Astrocyte (in vitro differentiated cells and primary cell): ENCODE data around the gene SPON1.

Experiments
- EZH2 ChIP-seq: IDR thresholded peaks from 2 replicates; pipeline ENCODE4 v1.6.1; 2012; ENCODE audit warnings: mild to moderate bottlenecking, low read length, inconsistent platforms; ENCODE audit not compliant: insufficient read depth
- TF ChIP-seq, protein P1 (sequence below): IDR thresholded peaks from 2 replicates; pipeline ENCODE4 v1.5.1; 2011; ENCODE audit warnings: low read depth, mild to moderate bottlenecking, inconsistent platforms, low read length, moderate library complexity; ENCODE audit not compliant: insufficient read depth

DNA sequence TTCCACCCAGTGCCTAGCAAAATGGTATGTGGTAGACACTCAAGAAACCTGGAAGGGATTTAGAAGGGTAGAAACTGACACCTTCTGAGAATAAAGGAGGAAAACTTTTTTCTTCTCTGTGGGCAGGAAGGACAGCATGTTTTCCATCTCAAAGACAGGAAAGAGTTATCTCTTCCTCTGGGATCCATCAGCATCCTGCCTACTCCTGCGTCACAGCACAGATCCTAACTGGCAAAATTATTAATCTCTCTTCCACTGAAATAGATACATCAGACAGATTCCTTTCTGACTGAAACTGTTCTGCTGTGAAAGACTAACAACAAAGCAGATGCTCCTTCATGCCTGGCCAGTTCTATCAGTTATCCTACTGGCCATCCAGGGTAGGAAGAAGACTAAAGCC lies 147.2 kb downstream of the SPON1 start:
- TF ChIP-seq, protein P1, sequence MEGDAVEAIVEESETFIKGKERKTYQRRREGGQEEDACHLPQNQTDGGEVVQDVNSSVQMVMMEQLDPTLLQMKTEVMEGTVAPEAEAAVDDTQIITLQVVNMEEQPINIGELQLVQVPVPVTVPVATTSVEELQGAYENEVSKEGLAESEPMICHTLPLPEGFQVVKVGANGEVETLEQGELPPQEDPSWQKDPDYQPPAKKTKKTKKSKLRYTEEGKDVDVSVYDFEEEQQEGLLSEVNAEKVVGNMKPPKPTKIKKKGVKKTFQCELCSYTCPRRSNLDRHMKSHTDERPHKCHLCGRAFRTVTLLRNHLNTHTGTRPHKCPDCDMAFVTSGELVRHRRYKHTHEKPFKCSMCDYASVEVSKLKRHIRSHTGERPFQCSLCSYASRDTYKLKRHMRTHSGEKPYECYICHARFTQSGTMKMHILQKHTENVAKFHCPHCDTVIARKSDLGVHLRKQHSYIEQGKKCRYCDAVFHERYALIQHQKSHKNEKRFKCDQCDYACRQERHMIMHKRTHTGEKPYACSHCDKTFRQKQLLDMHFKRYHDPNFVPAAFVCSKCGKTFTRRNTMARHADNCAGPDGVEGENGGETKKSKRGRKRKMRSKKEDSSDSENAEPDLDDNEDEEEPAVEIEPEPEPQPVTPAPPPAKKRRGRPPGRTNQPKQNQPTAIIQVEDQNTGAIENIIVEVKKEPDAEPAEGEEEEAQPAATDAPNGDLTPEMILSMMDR, result no peak
- no peak for TF ChIP-seq EZH2
